ENCODE results near the gene EIF4B.
A peak's percentile ranks its signal among the peaks of the same experiment; 100 is the strongest.

The EIF4B gene

DNA sequence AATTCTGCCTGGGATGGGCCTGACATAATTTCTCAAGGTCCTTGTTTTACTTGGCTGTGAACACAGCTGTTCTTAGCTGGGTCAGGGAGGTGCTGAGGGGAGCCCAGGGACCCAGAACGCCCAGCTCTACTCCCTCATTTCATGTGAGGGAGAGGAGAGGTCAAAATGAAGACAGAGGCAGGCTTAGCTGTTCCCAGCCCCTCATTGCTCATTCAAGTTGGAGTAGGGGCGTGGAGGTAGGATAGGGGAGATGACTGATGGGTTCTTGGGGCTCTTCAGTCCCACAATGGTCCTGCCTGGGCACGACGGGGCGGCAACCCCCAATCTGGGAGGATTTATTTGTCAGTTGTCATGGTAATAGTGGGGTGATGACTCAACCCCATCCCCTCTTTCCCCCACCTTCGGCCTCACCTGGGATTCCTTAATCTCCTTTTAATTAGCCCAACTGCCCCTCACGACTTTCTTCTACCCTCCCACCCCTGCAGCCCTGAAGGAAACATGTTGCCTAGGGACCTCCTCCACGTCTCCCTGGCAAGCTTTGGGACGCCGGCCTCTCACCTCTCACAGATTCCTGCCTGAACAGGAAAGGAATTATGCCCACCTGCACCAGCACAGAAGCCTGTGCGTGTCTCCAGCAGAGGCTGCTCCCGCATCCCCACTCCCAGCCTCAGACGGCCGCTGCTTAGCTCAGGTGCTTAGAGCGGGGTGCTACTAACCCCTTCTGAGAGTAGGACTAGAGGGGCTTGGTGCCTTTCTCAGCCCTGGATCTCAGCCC, 62.7 kb downstream of the EIF4B start:
- DNase-seq (ENCODE audit: low read depth in 2 of 2), result no peak

DNA sequence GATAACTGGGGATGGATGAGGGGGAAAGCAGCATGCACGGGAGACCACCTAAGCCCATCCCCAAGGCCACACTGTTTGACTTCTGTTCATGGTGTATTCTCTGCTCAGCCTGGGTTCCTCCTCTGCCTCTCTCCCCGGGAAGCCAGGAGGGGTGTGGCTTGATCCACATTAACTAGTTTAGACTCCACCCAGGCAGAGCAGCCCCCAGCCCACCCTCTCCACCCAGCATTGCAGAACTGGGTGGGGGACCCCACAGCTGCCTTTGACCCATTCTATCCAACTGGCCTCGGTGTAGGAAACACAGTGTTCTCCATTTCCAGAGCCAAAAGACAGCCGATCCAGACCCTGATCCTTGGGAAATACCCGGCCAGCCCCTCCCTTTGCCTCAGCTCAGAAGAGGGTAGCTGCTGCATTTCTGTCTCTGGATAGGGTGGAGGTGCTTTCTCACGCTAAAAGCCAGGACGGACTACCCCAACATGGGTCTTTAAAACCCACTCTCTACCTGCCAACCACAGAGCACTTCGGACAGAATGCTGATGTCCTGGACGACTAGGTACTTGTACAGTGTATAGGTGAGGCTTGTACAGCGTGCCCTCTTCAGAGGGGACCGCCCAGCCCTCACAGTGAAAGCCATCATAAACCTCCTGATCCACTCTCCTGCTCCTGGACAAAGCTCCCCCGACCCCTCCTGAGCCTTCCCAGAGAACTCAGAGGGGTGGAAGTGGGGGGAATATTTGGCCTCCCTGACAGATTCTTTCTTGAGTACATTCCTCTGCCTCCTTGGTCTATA, 63.6 kb downstream of the EIF4B start:
- no peak for DNase-seq (ENCODE audit: low read depth in 2 of 2)

DNA sequence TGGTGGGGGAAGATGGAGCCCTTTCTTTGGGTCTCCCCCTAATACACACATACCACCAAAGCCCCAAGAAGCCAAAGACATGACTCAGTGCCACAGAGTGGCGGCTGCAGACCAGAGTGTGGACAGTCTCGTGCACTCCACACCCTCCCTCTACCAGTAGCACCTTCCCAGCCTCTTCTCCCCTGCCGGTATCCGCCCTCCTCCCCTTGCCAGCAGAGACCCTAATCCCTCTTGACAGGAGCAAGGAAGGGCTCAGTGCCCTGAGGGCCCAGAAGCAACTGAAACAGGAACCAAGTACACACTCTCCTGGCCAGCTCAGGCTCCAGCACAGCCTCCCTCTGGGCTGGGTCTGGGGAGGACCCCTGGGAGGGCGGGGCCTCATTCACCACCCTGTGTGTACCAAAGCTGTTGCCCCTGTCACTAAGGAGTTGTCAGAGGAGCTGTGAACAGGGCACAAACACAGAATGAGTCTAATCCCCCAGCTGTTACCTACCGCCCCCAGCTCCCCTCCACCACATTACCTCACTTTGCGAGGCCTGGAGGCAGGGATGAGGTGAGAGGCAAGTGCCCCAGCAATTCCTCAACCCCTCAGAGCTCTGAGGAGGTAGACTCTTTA, 64.7 kb downstream of the EIF4B start:
- no peak for DNase-seq (ENCODE audit: low read depth in 2 of 2)

DNA sequence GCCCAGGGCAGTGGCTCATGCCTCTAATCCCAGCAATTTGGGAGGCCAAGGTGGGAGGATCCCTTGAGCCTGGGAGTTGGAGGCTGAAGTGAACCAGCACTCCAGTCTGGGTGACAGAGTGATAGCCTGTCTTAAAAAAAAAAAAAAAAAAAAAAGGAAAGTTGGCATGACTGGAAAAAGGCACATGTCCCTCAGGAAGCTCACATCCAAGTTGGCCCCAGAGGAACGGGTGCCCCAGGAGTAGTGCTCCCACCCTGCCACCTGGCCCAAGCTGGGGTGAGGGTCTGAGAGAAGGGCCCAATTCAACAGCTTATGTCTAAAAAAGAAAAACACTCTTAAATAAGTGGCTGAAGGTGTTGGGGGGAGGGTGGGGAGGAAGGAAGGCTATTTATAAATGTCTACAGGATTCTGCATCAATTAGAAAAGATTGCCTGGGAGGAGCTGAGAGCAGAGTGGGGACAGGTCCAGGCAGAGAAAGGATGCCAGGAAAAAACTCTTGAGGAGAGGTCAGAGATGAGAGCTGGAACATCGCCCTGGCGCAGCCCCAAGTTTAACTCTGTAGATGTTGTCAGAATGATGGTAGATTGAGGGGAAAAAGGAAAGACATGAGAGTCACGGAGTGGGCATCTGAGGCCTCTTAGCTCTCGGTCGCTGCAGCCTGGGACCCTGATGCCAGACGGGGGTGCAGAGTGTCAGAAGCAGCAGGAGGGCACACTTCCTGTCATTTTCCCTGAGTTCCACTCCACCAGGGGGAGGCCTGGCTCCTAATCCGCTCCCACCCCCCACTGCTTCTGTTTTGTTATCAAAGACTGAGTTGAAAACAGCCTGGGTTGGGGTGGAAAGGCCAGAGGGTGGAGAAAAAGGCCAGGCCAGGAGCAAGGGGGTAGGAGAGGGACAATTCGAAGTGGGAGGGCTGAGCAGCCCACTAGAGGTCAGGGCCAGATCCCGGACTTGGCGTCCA, 65.6 kb downstream of the EIF4B start:
- no peak for DNase-seq (ENCODE audit: low read depth in 2 of 2)

DNA sequence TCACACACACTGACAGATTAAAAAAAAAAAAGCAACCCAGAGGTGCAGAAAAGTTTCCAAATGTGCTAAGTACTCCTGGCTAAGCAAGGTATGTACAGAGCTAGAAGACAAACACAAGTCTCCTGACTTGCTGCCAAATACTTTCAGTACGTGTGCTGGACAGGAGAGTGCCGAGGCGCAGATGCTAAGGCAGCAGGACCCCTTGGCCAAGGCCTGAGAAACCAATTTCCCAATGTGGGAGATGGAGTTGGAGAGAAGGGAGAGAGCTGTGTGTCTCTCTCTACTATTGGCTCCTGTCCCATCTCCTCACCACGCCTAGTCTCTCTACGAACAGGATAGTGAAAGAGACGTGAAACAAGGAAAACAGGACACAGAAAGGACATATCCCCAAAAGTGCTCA, 67.6 kb downstream of the EIF4B start:
- no peak for DNase-seq (ENCODE audit: low read depth in 2 of 2)

DNA sequence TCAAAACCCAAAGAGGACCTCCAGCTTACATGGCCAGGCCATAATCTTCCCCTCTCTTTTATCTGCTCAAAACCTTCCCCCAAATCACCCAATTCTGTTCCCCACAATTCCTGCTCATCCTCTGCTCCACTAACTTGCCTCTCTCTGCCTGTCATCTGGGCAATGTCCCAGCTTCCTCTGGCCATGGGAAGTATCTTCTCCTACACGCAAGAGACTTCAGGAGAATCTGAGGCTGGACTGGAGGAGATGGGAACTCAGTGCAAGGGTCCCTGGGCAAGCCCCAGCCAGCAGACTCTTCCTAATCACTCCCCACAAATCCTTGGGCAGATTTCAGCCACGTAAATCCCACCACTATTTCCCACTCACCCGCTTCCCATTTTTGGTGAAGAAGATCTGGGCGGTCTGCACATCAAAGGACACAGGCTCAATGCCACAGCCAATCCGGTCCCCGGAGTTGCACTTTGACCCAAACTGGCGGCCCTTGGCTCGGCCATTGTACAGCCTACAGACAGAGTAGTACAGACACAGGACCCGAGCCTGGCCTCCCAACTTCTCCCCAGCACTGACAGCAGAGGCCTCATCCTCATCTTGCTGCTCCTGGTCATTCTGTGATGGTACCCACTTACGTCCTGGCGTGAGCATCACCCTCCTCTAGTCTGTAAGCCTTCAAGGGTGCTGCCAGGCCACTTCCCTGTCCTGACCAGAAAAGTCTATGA, 68.2 kb downstream of the EIF4B start:
- DNase-seq (ENCODE audit: low read depth in 2 of 2), result no peak

DNA sequence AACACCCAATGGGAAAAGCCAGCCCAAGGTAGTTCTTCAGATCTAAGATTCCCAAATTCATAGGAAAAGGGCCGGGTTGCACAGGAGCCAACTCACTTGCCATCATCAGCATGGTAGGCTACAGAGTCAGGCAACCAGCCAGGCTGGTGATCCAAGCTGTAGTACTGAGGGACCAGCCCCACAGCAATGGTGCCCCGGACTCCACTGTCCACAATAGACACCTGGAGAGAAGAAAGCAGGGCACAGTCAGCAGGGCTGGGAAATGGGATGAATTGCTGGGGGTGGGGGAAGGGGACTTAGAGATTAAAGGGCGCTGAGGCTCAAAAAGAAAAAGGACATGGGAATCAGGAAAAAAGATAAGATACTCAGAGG, 68.7 kb downstream of the EIF4B start:
- DNase-seq (ENCODE audit: low read depth in 2 of 2), result no peak

DNA sequence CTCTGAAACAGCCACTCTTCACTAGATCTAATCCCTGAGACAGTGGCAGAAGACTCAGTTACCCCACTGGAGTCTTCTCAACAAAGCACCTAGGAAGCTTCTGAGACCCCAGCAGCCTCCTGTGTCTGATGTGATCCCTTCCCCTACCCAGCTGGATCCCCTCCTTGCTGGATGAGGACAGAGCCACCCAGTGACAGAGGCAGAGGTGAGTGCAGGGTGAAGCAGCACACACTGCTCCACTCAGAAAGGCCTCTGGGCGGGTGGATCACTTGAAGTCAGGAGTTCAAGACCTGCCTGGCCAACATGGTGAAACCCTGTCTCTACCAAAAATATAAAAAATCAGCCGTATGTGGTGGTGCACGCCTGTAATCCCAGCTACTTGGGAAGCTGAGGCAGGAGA, 70.2 kb downstream of the EIF4B start:
- no peak for DNase-seq (ENCODE audit: low read depth in 2 of 2)

DNA sequence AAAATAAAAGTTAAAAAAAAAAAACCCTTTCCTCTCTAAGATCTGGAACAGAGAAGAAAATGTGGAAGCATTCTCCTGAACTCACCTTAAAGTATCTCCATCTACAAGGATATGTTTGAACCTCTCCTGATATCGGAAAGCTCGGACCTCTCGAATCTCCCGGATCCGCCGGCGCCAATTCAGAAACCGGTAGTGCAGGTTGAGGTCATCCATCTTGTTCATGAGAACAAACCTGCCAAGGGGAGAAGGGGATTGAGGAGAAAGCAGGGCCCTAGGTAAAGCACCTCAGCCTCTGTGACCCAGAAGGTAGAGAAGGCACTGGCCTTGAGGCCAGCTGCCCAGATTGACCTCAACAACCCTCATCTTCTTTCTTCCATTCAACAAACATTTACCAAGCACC, 70.8 kb downstream of the EIF4B start:
- no peak for DNase-seq (ENCODE audit: low read depth in 2 of 2)

DNA sequence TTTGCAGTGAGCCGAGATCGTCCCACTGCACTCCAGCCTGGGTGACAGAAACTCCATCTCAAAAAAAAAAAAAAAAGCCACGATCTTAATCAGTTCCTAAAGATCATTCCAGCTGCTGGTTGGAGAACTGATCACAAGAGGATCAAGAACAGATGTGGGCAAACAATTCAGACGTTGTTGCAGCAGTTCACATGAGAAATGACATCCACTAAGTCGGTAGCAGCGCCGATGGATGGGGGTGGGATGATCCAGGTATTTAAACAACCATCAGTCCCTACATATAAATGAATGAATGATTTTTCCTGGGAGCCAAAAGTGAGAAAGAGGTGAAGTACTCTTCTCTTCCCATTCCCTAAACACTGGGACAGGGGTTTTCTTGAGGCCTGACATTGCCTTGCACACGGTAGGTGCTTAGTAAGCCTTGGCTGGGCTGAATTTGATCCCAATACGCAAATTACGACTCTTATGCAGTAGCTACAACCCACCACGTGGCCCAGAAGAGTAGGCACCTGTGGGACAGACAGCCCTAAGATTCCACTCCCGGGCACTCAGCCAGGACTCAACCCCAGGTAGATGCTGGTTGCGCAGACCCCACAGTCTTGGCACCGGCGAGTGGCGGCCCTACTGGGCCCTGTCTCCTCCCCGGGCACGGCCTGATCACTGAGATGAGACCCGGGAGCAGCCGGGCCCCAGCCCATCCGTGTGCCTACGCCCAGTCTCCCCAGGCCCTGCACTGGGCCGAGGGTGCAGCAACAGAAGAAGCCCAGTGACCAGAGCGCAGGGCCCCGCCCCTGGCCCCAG, 72.4 kb downstream of the EIF4B start:
- DNase-seq (ENCODE audit: low read depth in 2 of 2), result peak in 1 of 2 donors; percentile 21

DNA sequence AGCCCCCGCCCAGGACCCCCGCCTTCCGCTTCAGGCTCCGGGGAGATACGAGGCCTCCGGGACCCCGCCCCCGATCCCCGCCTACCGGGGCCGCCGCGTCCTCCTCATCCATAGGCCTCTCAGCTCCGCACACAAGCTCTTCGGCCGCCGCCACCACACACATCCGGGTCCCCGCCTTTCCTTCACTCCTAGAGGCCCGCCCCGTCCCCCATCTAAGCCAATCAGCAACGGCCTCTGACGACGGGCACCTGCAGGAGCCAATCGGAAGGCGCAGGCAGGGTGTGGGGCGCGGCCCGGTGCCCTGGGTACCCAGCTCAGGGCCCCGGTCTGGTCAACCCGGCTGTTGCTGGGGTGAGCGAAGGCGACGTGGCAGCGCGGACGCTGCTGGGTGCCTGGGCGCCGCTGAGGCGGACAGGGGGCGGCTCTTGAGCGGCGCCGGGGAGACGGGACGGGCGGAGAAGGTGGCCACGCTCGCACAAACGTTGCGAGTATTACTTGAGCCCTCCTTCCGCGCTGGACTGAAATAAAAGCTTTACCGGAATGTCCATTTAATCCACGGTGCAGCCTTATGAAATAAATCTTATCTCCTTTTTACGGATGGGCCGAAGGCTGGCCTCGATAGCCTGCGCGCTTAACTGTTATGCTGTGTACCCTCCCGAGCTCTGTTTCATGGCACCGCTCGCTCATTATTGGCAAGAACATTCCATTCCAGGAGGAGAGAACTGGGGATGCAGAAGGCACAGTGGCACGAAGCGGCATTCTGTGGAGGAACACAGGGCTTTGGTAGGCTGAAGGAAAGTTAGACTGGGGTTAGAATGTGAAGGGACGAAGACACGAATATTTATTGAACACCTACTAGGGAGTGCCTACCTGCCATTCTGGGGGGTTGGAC, 73.2 kb downstream of the EIF4B start, which contains the start of gene SPRYD3:
SPRYD3 (minus strand) TSS at position 165 of the 892 bp plus-strand sequence; CDS start at position 108, 57 bp downstream.
- peak; percentile 90 to 92 for DNase-seq (ENCODE audit: low read depth in 2 of 2)

DNA sequence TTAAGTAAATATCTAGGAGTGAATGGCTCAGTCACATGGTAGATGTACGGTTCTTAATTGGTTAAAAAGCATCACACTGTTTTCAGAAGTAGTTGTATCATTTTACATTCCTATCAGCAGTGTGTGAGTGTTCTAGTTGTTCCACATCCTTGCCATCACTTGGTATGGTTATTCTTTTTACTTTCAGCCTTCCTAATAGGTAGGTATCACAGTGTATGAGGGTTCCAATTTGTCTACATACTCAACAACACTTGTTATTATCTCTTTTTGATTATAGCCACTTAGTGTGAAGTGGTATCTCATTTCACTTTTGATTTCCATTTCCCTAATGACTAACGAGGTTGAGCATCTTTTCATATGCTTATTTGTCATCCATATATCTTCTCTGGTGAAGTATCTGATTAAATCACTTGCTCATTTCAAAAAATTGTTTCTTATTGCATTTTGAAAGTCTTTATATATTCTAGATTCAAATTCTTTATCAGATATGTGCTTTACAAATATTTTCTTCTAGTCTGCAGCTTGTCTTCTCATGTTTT, 76.5 kb downstream of the EIF4B start:
- DNase-seq (ENCODE audit: low read depth in 2 of 2), result no peak

DNA sequence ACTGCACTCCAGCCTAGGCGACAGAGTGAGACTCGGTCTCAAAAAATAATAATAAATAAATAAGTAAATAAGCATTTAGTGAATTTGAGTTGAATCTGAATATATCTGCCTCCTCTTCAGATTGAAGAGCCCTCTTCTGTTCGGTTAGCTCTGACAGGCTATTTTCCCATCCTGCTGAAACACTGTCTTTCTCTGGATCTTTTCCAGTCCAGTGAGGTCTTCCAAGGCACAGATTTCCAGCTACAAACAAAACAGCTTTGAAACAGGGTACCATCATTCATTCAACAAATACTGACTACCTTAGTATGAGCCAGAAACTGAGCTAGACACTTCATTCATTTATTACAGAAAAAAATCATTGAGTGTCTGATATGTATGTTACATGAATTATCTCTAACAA, 80.1 kb downstream of the EIF4B start:
- no peak for DNase-seq (ENCODE audit: low read depth in 2 of 2)

DNA sequence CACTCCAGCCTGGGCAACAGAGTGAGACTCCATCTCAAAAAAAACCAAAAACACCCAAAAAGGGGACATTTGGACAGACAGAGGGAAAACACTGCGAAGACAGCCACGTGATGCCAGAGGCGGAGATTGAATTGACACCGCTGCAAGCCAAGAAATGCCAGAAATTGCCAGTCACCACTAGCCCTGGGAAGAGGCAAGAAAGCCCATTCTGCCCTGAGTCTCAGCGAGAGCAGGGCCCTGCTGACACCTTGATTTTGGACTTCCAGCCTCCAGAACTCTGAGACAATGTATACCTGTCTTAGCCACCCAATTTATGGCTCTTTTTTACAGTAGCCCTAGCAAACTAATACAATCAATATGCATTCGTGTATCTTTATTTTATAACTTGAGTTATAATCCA, 83.8 kb downstream of the EIF4B start:
- no peak for DNase-seq (ENCODE audit: low read depth in 2 of 2)

DNA sequence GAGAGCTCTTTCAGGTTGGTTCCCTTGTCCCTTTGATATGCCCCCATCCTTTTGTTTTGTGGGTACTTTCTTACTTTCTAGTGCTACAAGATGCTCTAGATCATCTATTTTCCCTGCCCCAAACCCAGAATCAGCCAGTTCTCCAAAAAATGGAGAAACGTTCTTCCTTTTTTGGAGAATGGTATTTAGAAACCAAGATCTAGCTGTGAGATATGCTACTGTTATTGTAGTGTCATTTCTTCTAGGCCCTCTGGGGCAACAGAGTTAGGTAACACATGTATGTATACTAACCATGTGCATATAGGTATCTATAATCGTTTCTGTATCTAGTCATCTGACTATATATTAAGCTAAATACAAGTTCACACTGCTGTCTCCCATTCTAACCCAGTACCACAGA, 84.3 kb downstream of the EIF4B start:
- no peak for DNase-seq (ENCODE audit: low read depth in 2 of 2)

DNA sequence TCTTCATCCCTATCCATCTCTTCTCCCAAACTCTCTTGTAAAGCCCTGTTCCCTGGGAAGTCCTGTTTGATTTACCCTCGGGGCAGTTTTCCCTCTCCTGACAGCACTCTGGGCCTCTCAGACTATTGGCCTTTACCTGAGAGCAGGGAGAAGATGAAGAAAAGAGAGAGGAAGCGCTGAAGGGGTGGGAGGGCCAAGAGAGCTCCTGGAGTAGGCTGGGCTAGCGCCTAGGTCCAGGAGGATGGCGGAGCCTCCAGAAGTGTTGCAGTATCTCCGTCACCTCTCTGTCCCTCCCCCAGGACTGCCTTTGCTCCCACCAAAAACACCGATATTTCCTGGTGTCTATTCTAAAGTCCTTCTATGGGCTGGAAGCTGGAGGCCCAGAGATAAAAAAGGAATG, 85.5 kb downstream of the EIF4B start:
- DNase-seq (ENCODE audit: low read depth in 2 of 2), result no peak

All from stimulated activated CD4-positive, alpha-beta T cell treated with anti-CD3 and anti-CD28 coated beads, Interleukin-1b, Interleukin-23, amount 100 ng/mL, for 1 hour (primary cell).